Endothelial cell of umbilical vein (primary cell): Measurements from ENCODE around the gene CDK10. TPM values are rescaled to one million over a fixed set of nuclear protein-coding genes. Genes with fewer than 3 reads are reported as not detected.

ENCODE experiments used
- BruUV-seq: library from RNA; stranded (reverse); fragments of 400-500 nt; replicated peaks from 2 replicates; lab custom pipeline; 2021; lab: Mats Ljungman, UMichigan
- CTCF ChIA-PET: fragments of 300-600, 350-600 bp; sonication (Branson Sonifier 250); formaldehyde crosslinking; loops from one replicate; lab custom pipeline; 2021; ENCODE audit warnings: antibody characterized with exemption, inconsistent platforms; lab: Charles Lee
- POLR2A ChIA-PET: fragments of 300-600, 350-600 bp; sonication (Branson Sonifier 250); formaldehyde crosslinking; loops from one replicate; lab custom pipeline; 2021; ENCODE audit warnings: antibody characterized with exemption, inconsistent platforms; lab: Charles Lee
- DNase-seq: peaks from one replicate; pipeline ENCODE4 v3.0.0-alpha.2; 2011; ENCODE audit warnings: low read depth, low spot score
- FAIRE-seq: peaks from 2 replicates; lab custom pipeline; 2011; peaks lifted over from hg19 to GRCh38; lab: Jason Lieb, UNC
- H2AFZ ChIP-seq: 2 replicates; pipeline ENCODE4 v1.6.0; 2012; ENCODE audit warnings: low read depth, low read length, control low read depth, inconsistent platforms
- H3K27ac ChIP-seq: 2 replicates; pipeline ENCODE4 v1.5.1; 2011; ENCODE audit warnings: low read depth, mild to moderate bottlenecking, control low read depth, low read length, moderate library complexity; ENCODE audit not compliant: insufficient read depth
- H3K27me3 ChIP-seq, 2 experiments: 2 replicates each; pipeline versions ENCODE4 v1.6.0 to v1.6.1; 2011; ENCODE audit warnings: low read length in 2 of 2, mixed read lengths in 1 of 2; ENCODE audit not compliant: control insufficient read depth in 2 of 2, insufficient read depth in 2 of 2
- H3K36me3 ChIP-seq, 2 experiments: 2 replicates in 1 of 2; 3 replicates in 1 of 2; pipeline ENCODE4 v1.5.1; 2011; ENCODE audit warnings: low read length in 2 of 2, mild to moderate bottlenecking in 1 of 2, moderate library complexity in 1 of 2; ENCODE audit not compliant: control insufficient read depth in 2 of 2, insufficient read depth in 2 of 2; ENCODE audit errors: extremely low read depth in 1 of 2
- H3K4me1 ChIP-seq: 3 replicates; pipeline ENCODE4 v1.5.1; 2011; ENCODE audit warnings: mild to moderate bottlenecking, low read length; ENCODE audit not compliant: control insufficient read depth, insufficient read depth; ENCODE audit errors: extremely low read depth
- H3K4me2 ChIP-seq: 2 replicates; pipeline ENCODE4 v1.6.1; 2011; ENCODE audit warnings: low read length, control low read depth, mixed read lengths; ENCODE audit not compliant: insufficient read depth
- H3K4me3 ChIP-seq, 3 experiments: fragments of 200-600 bp in 1 of 3; sonication (generic), shearing (Covaris generic) in 1 of 3; replicated peaks in 1 of 3; 2 replicates each; pipeline ENCODE4 v1.5.1; 2011 to 2016; ENCODE audit warnings: control low read depth in 3 of 3, low read length in 3 of 3, mild to moderate bottlenecking in 2 of 3, inconsistent platforms in 1 of 3, low read depth in 1 of 3, moderate library complexity in 1 of 3; ENCODE audit not compliant: insufficient read depth in 1 of 3
- H3K79me2 ChIP-seq: 2 replicates; pipeline ENCODE4 v1.6.0; 2012; ENCODE audit warnings: low read length, inconsistent platforms; ENCODE audit not compliant: control insufficient read depth, insufficient read depth
- H3K9ac ChIP-seq: replicated peaks from 2 replicates; pipeline ENCODE3; 2011; ENCODE audit warnings: low read length, control low read depth; ENCODE audit not compliant: insufficient read depth; ENCODE audit errors: extremely low read depth
- H3K9me1 ChIP-seq: replicated peaks from 3 replicates; pipeline ENCODE4 v1.6.0; 2011; ENCODE audit warnings: mild to moderate bottlenecking, low read length; ENCODE audit not compliant: control insufficient read depth, insufficient read depth; ENCODE audit errors: extremely low read depth
- H3K9me3 ChIP-seq: replicated peaks from 2 replicates; pipeline ENCODE4 v1.5.1; 2012; ENCODE audit warnings: low read length, inconsistent platforms; ENCODE audit not compliant: control insufficient read depth, insufficient read depth
- H4K20me1 ChIP-seq: replicated peaks from 2 replicates; pipeline ENCODE3; 2011; ENCODE audit warnings: mild to moderate bottlenecking, low read length; ENCODE audit not compliant: control insufficient read depth, insufficient read depth; ENCODE audit errors: extremely low read depth
- CTCF ChIP-seq, 2 donors: IDR thresholded peaks; 1 replicate in 1 of 2; 2 replicates in 1 of 2; pipeline ENCODE4 v1.5.1; 2011; ENCODE audit warnings: low read length in 2 of 2, mild to moderate bottlenecking in 2 of 2, moderate library complexity in 2 of 2, control low read depth in 1 of 2, inconsistent platforms in 1 of 2, low read depth in 1 of 2; ENCODE audit not compliant: insufficient read depth in 1 of 2; ENCODE audit errors: extremely low read depth in 1 of 2
- EZH2 ChIP-seq: IDR thresholded peaks from 2 replicates; pipeline ENCODE4 v1.6.1; 2012; ENCODE audit warnings: borderline replicate concordance, low read depth, mild to moderate bottlenecking, moderate library complexity, low read length, inconsistent platforms; ENCODE audit not compliant: severe bottlenecking
- FOS ChIP-seq: IDR thresholded peaks from 2 replicates; pipeline ENCODE4 v1.6.1; 2011; ENCODE audit warnings: mild to moderate bottlenecking, low read length, moderate library complexity, borderline replicate concordance; ENCODE audit not compliant: insufficient read depth
- GATA2 ChIP-seq: IDR thresholded peaks from 2 replicates; pipeline ENCODE4 v1.7.0; 2011; ENCODE audit warnings: low read depth, mild to moderate bottlenecking, moderate library complexity, mixed read lengths, low read length; ENCODE audit not compliant: insufficient read length, insufficient read depth
- JUN ChIP-seq: IDR thresholded peaks from 2 replicates; pipeline ENCODE4 v1.6.1; 2011; ENCODE audit warnings: borderline replicate concordance, low read depth; ENCODE audit not compliant: insufficient read length, insufficient read depth
- MAX ChIP-seq: IDR thresholded peaks from 2 replicates; pipeline ENCODE4 v1.6.1; 2011; ENCODE audit not compliant: insufficient read depth, insufficient read length
- MYC ChIP-seq: IDR thresholded peaks from one replicate; pipeline ENCODE4 v1.6.1; 2011; ENCODE audit warnings: mild to moderate bottlenecking, low read depth, low read length
- POLR2A ChIP-seq: IDR thresholded peaks from 2 replicates; pipeline ENCODE4 v1.6.1; 2012; ENCODE audit warnings: low read depth, mild to moderate bottlenecking, control low read depth, low read length
- POLR2AphosphoS5 ChIP-seq: IDR thresholded peaks from 2 replicates; pipeline ENCODE4 v1.6.1; 2012; ENCODE audit warnings: low read depth, mild to moderate bottlenecking, control low read depth, low read length, moderate library complexity; ENCODE audit not compliant: insufficient read depth
- dilution Hi-C: fragments of 300-500 bp; cut with MboI; formaldehyde crosslinking; loops from one replicate; pipeline ENCODE4 v1.15.0; 2019; ENCODE audit warnings: low sequenced_read_pairs; ENCODE audit not compliant: extremely low pct_ligation_motif_present
- intact Hi-C: fragments of 100-400 bp; cut with micrococcal nuclease; formaldehyde crosslinking; loops from one replicate; pipeline ENCODE4 v1.10.0; 2022
- polyA plus RNA-seq, 4 experiments: library from polyadenylated mRNA; depleted of rRNA in 3 of 4; stranded (reverse) in 3 of 4; unstranded in 1 of 4; fragments of >200 nt; gene quantifications; 2 replicates each; pipeline versions ENCODE4 v1.2.1 to v1.2.3, GENCODE V29; 2011 to 2012; ENCODE audit warnings: missing spikeins in 1 of 4
- total RNA-seq: library from RNA; stranded (reverse); gene quantifications from 2 replicates; pipeline ENCODE4 v1.2.3, GENCODE V29; 2021

Gene CDK10
- total and polyA plus RNA-seq, 2 donors (not counting 3 experiments of a cell fraction or from before 2014, with no cell fraction given): 74.5 to 99.9 TPM

GRCh38 chr16:89706518-89707260 lies 20.2 kb downstream of the CDK10 start:
- ChIA-PET POLR2A (interaction anchor here (0.6 to 0.7 kb wide), 2 partner anchors 8 to 19 kb away, joined by 3 read pairs; no protein-coding TSS in a partner anchor), CTCF (interaction anchor here (0.6 to 6.4 kb wide), 36 partner anchors 8 to 212 kb away, joined by 3 to 119 read pairs (median 5); partner anchors contain the start of genes CDK10, FANCA, MC1R and TCF25)
- Histone ChIP-seq H3K36me3 (no peaks in the 10 kb centered on the region), H3K9me3 (no peaks in the 10 kb centered on the region), H3K79me2 (no peaks in the 10 kb centered on the region), H3K4me2 (no peak overlapping the region), H3K4me3 (no peak overlapping the region), H3K27me3 (no peaks in the 10 kb centered on the region), H2AFZ (no peak overlapping the region), H3K4me1 (no peaks in the 10 kb centered on the region), H3K27ac (no peak overlapping the region), H4K20me1 (no peaks in the 10 kb centered on the region), H3K9me1 (no peaks in the 10 kb centered on the region), H3K9ac (no peak overlapping the region)
- no TSS peak for BruUV-seq
- intact Hi-C loops (loop anchor here (1.0 to 2.0 kb wide), 3 partner anchors 14 to 155 kb away; partner anchors contain the start of genes VPS9D1 and ZNF276), dilution Hi-C loops (no loop called here)
- FAIRE-seq: no peak
- DNase-seq: no peak
- TF ChIP-seq FOS: no peak
- TF ChIP-seq POLR2AphosphoS5: no peak
- TF ChIP-seq JUN: no peak
- no peak for TF ChIP-seq GATA2
- no peak for TF ChIP-seq EZH2
- TF ChIP-seq MYC: no peak
- TF ChIP-seq POLR2A: no peak
- TF ChIP-seq MAX: no peak
- TF ChIP-seq CTCF (IDR thresholded peaks at IDR 0.05; ENCODE audit: extremely low read depth in 1 of 2, insufficient read depth in 1 of 2, low read depth in 1 of 2, low read length in 2 of 2): no peak
